RWPE2 (cell line): ENCODE measurements around the gene ZNF487.

Source experiments
- ATAC-seq: fragments of 200-7000 bp; cut with Tn5 transposase; 3 replicates; pipeline ENCODE4 v1.9.1; 2021; ENCODE audit warnings: low read depth
- DNase-seq: peaks from one replicate; pipeline ENCODE4 v3.0.0-alpha.2; 2020; ENCODE audit warnings: low spot score
- H3K27ac ChIP-seq: fragments of 450-650 bp; 2 replicates; pipeline ENCODE4 v1.5.1; 2017; ENCODE audit warnings: mild to moderate bottlenecking; ENCODE audit not compliant: poor library complexity, severe bottlenecking
- H3K27me3 ChIP-seq: fragments of 250-450 bp; sonication (Bioruptor Pico); 2 replicates; pipeline ENCODE4 v1.5.1; 2021; ENCODE audit warnings: mild to moderate bottlenecking, moderate library complexity; ENCODE audit not compliant: insufficient read depth, poor library complexity, severe bottlenecking
- H3K36me3 ChIP-seq: fragments of 250-450 bp; sonication (Bioruptor Pico); 2 replicates; pipeline ENCODE4 v1.5.1; 2020; ENCODE audit warnings: low read depth, mild to moderate bottlenecking, moderate library complexity
- H3K4me1 ChIP-seq: fragments of 250-450 bp; sonication (Bioruptor Pico); 2 replicates; pipeline ENCODE4 v1.5.1; 2021; ENCODE audit warnings: mild to moderate bottlenecking, moderate library complexity; ENCODE audit not compliant: insufficient read depth, poor library complexity, severe bottlenecking
- H3K4me3 ChIP-seq: fragments of 250-450 bp; sonication (Bioruptor Pico); 2 replicates; pipeline ENCODE4 v1.5.1; 2021; ENCODE audit warnings: mild to moderate bottlenecking, moderate library complexity; ENCODE audit not compliant: severe bottlenecking
- H3K9me3 ChIP-seq: fragments of 250-450 bp; sonication (Bioruptor Pico); 2 replicates; pipeline ENCODE4 v1.5.1; 2021; ENCODE audit warnings: mild to moderate bottlenecking, moderate library complexity; ENCODE audit not compliant: severe bottlenecking
- CTCF ChIP-seq: fragments of 450-650 bp; IDR thresholded peaks from one replicate; pipeline ENCODE4 v1.5.1; 2017; ENCODE audit warnings: mild to moderate bottlenecking, moderate library complexity; ENCODE audit not compliant: poor library complexity, severe bottlenecking

Gene ZNF487

DNA sequence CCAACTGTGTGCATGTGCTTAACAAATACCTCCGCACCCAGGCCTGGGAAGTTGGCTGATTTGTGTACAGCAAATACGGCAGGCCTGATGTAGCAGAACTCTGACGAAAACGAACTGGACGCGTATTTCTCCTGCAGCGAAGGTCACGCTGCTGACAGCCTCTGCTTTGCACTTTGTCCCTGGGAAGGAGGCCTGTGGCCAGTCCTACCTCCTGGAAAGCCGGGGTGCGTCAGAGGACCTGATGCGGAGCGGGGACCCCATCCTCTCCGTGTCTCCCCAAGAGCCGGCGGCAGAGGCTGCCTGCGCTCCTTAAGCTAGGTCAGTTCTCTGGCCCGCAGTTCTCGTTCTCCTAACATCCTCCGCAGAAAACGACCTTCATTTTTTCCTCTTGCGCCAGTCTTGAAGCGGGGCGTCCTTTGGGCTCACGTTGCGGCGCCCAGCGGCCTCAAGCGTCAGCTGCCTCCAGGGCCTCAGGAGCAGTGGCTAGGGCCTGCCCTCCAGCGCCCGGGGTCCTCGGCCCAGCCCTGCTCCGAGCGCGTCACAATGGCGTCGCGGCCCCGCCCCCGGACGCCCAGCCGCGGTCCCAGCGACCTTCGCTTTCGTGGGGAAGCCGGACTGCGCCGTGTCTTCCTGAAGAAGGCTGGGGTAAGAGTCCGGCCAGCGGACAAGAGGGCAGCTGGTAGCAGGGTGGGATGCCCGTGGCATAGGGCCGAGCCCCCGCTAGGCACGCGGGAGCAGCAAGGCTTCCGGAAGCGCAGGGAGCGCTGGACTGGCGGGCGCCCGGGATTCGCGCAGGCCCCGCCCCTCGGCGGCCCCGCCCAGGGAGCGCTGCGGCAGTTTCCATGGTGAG lies at the start of gene ZNF487:
TSS of gene ZNF487 (plus strand) at position 821 of the 850 bp plus-strand sequence. CDS start 38,703 bp downstream, outside the sequence.
- peak; percentile 95 for ATAC-seq
- TF ChIP-seq CTCF: peak; percentile 25
- Histone ChIP-seq H3K27ac (peak within 1 kb of the TSS; percentile 73), H3K9me3 (no peaks in the 10 kb centered on the region), H3K4me1 (peaks cover 8% of the 10 kb centered on the region), H3K27me3 (no peaks in the 10 kb centered on the region), H3K36me3 (no peaks in the 10 kb centered on the region), H3K4me3 (peak within 1 kb of the TSS; percentile 73)
- DNase-seq: peak; percentile 77

DNA sequence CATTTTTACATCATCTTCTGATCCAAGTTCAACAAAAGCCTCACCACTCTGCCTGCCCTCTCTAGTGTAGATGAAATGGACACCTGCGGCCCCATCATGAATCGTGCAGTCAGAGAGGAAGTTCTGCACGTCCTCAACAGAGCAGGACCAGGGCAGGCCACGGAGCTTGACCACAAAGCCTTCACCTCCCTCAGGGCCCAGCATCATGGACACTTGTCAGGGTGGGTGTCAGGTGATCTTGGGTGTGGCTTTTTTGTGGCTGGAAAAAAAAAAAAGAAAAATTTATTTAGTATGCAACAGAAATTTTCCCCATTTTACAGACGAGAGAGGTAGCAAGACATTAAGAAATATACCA lies 49.3 kb upstream of the ZNF487 start:
- DNase-seq (no peak), ATAC-seq (no peak)
- H3K9me3 ChIP-seq: no peaks in the 10 kb centered on the region
- peaks cover 75% of the 10 kb centered on the region for H3K36me3 ChIP-seq
- H3K4me1 ChIP-seq: no peaks in the 10 kb centered on the region
- TF ChIP-seq CTCF: no peak
- H3K27me3 ChIP-seq: no peaks in the 10 kb centered on the region
- H3K27ac ChIP-seq: no peak overlapping the region
- no peak overlapping the region for H3K4me3 ChIP-seq

DNA sequence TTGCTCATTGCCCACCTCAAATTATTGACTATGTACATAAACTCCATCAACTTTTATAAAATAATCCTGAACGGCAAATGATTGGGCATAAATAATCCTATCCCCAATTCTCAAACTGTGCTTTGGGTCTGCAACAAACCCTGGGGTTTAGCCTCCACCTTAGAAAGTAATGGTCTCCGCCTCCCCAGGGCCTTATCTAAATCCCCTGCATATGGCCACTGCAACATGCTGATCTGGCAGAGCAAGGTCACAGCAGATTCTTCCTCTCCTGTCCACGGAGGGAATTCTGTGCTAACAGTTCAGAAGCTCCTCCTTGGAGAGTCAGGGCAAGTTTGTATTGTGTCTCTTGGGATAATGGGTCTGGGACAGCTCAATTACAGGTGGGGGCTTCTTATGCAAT lies 47.0 kb upstream of the ZNF487 start:
- no peaks in the 10 kb centered on the region for H3K4me1 ChIP-seq
- no peaks in the 10 kb centered on the region for H3K27me3 ChIP-seq
- no peak for DNase-seq
- H3K27ac ChIP-seq: no peak overlapping the region
- H3K4me3 ChIP-seq: no peak overlapping the region
- TF ChIP-seq CTCF: no peak
- ATAC-seq: no peak
- H3K36me3 ChIP-seq: peaks cover 97% of the 10 kb centered on the region
- H3K9me3 ChIP-seq: no peaks in the 10 kb centered on the region

DNA sequence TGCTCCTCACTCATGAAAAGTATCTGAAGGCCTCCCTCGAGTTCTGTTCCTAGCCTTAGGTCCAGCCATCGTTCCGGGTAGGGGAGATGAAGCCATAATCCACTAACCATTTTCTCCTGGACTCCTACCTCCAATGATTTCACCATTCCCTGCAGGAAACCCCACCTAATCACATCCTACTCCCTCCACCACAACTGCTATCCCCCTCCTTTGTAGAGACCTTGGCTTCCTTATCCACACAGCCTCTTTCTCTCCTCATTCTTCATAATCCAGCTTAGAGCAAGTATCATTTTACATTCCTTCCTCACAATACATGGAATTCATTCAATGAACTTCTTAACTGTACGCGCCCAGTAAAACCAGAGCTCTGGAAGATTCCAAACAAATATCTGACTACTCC lies 46.6 kb upstream of the ZNF487 start:
- H3K9me3 ChIP-seq: no peaks in the 10 kb centered on the region
- H3K4me1 ChIP-seq: no peaks in the 10 kb centered on the region
- H3K27me3 ChIP-seq: no peaks in the 10 kb centered on the region
- TF ChIP-seq CTCF: no peak
- H3K4me3 ChIP-seq: no peak overlapping the region
- no peak overlapping the region for H3K27ac ChIP-seq
- DNase-seq: no peak
- no peak for ATAC-seq
- H3K36me3 ChIP-seq: peaks cover 100% of the 10 kb centered on the region

DNA sequence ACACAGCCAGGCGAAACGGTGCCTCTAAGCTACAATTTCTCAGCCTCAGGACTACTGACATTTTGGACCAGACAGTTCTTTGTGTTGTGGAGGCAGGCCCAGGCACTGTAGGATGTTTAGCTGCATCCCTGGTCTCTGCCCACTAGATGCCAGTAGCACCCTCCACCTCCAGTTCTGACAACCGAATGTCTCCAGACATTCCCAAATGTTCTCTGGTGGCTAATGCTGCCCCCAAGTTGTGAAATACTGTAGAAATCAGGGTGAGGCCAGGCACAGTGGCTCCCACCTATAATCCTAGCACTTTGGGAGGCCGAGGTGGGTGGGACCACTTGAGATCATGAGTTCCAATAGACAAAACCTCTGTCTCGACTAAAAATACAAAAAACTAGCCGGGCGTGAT lies 46.2 kb upstream of the ZNF487 start:
- Histone ChIP-seq H3K27ac (no peak overlapping the region), H3K9me3 (no peaks in the 10 kb centered on the region), H3K4me1 (no peaks in the 10 kb centered on the region), H3K36me3 (peaks cover 100% of the 10 kb centered on the region), H3K27me3 (no peaks in the 10 kb centered on the region), H3K4me3 (no peak overlapping the region)
- ATAC-seq (peak; percentile 60; the same call in 2 of the 3 replicates), DNase-seq (no peak)
- TF ChIP-seq CTCF: peak; percentile 51
